ENCODE data around the gene TRIM2. TPM values are rescaled to one million over a fixed set of nuclear protein-coding genes. Genes with fewer than 3 reads are reported as not detected.

TRIM2 gene
- total RNA-seq, 6 donors from 2014 or later = 17.6 to 45.1 (median 30.2) TPM

GRCh38 chr4:153293742-153294057 lies 89.5 kb downstream of the TRIM2 start:
- H3K36me3 ChIP-seq = peaks cover 0 to 14% (median 0%) of the 10 kb centered on the region in 4 donors
- no peak overlapping the region for H3K27ac ChIP-seq
- peaks cover 0 to 12% (median 6%) of the 10 kb centered on the region in 4 donors for H3K4me1 ChIP-seq
- ATAC-seq (ENCODE audit: low FRiP score in 2 of 2) (no peak), DNase-seq (no peak)
- H3K4me3 ChIP-seq = no peak overlapping the region
- no peaks in the 10 kb centered on the region for H3K9me3 ChIP-seq
- 82 to 87% methylated on average over 5 of the region's 5 CpGs for WGBS, 2 donors
- TF ChIP-seq EP300 (IDR thresholded peaks at IDR 0.05) (no peak), CTCF (IDR thresholded peaks at IDR 0.05) (no peak), POLR2AphosphoS5 (IDR thresholded peaks at IDR 0.05) (no peak), POLR2A (IDR thresholded peaks at IDR 0.05) (no peak)
- H3K27me3 ChIP-seq = no peaks in the 10 kb centered on the region

DNA sequence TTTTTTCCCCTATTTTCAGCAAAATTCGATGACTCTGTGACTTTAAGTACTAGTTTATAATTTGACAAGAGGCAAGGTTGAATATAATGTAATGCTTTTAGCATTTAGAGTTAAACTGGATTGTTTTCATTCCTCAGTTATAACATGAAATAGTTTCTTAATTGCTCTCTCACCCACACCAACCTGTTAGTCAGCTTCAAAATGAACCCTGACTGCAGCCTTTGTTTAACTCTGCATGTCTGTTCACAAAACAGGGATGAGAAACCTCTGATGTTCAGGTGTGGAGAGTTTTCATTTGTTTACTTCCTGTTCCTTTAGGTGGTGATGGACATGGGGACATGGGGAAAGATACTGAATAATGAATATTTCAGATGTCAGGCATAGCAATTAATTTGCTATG lies 90.4 kb downstream of the TRIM2 start:
- H3K27me3 ChIP-seq = no peaks in the 10 kb centered on the region
- H3K4me1 ChIP-seq = peaks cover 0 to 12% (median 6%) of the 10 kb centered on the region in 4 donors
- 70 to 87% methylated on average over 1 of the region's 1 CpG for WGBS, 2 donors
- no peak overlapping the region for H3K4me3 ChIP-seq
- TF ChIP-seq POLR2AphosphoS5 (IDR thresholded peaks at IDR 0.05) (no peak), EP300 (IDR thresholded peaks at IDR 0.05) (no peak), POLR2A (IDR thresholded peaks at IDR 0.05) (no peak), CTCF (IDR thresholded peaks at IDR 0.05) (no peak)
- ATAC-seq (ENCODE audit: low FRiP score in 2 of 2) (no peak), DNase-seq (no peak)
- peaks cover 0 to 17% (median 0%) of the 10 kb centered on the region in 4 donors for H3K36me3 ChIP-seq
- H3K27ac ChIP-seq = no peak overlapping the region
- no peaks in the 10 kb centered on the region for H3K9me3 ChIP-seq

DNA sequence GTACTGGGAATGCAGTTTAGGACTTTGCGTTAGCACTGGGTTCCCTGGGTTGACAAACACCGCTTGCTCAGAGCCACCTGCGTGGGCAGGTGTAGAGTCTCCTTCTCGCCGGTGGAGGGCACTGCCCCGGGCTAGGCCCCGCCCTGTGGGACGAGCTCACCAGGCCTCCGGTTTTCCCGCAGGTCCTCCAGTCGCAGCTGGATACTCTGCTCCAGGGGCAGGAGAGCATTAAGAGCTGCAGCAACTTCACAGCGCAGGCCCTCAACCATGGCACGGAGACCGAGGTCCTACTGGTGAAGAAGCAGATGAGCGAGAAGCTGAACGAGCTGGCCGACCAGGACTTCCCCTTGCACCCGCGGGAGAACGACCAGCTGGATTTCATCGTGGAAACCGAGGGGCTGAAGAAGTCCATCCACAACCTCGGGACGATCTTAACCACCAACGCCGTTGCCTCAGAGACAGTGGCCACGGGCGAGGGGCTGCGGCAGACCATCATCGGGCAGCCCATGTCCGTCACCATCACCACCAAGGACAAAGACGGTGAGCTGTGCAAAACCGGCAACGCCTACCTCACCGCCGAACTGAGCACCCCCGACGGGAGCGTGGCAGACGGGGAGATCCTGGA lies 91.0 kb downstream of the TRIM2 start:
- 90 to 91% methylated on average over 38 to 40 of the region's 40 CpGs for WGBS, 2 donors
- H3K27ac ChIP-seq = no peak overlapping the region
- H3K27me3 ChIP-seq = no peaks in the 10 kb centered on the region
- no peak overlapping the region for H3K4me3 ChIP-seq
- peaks cover 0 to 12% (median 6%) of the 10 kb centered on the region in 4 donors for H3K4me1 ChIP-seq
- peaks cover 0 to 5% (median 2%) of the 10 kb centered on the region in 4 donors for H3K9me3 ChIP-seq
- DNase-seq = peak in 1 of 2 donors; percentile 55
- no peak for ATAC-seq (ENCODE audit: low FRiP score in 2 of 2)
- TF ChIP-seq CTCF (IDR thresholded peaks at IDR 0.05) (no peak), POLR2A (IDR thresholded peaks at IDR 0.05) (no peak), EP300 (IDR thresholded peaks at IDR 0.05) (no peak), POLR2AphosphoS5 (IDR thresholded peaks at IDR 0.05) (no peak)
- peaks cover 0 to 19% (median 0%) of the 10 kb centered on the region in 4 donors for H3K36me3 ChIP-seq

DNA sequence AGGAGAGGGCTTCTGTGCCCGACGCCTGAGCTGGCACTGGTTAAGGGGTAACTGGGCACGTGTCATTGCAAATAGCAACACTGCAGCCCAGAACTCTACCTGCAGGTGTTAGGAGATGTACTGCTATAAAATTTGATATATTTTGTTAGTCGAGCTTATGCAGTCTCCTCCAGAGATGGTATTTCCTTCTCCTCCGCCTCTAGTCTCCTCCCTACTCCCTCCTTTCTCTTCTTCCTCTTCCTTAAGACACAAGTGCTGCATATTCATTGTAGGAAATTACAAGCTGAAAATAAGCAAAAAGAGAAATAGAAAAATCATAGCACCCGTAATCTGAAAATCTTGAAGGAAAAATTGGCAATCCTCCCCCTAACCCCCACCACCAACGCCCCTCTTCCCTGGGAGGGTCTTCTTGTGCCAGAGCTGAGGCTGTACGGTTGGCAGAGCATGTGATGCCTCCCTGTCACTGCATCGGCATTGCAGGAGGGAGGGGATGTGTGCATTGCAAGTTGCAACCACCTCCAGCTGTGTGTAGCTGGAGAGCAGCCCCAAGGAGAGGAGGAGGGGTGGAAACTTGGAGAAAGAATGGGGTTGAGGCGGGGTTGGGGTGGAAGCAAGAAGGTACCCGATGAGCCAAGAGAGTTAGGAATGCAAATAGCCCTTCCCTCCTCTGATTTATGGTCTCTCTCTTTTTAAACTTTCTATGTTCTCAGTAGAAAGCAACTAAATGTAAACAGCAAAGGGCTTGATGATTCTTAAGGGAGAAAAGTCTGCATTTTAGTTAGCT lies 92.0 kb downstream of the TRIM2 start:
- ATAC-seq (ENCODE audit: low FRiP score in 2 of 2) = peak; percentile 36 to 58
- TF ChIP-seq CTCF (IDR thresholded peaks at IDR 0.05) (no peak), EP300 (IDR thresholded peaks at IDR 0.05) (no peak)
- DNase-seq = no peak
- Histone ChIP-seq H3K9me3 (peaks cover 0 to 6% (median 3%) of the 10 kb centered on the region in 4 donors), H3K27me3 (no peaks in the 10 kb centered on the region), H3K27ac (no peak overlapping the region), H3K36me3 (peaks cover 0 to 23% (median 0%) of the 10 kb centered on the region in 4 donors), H3K4me1 (peaks cover 0 to 12% (median 6%) of the 10 kb centered on the region in 4 donors), H3K4me3 (no peak overlapping the region)
- 64 to 70% methylated on average over 11 of the region's 11 CpGs for WGBS, 2 donors

Measured in upper lobe of left lung (tissue), 6 donors.